Stimulated activated CD4-positive, alpha-beta T cell treated with anti-CD3 and anti-CD28 coated beads, Interleukin-4, amount 100 ng/mL, for 1 hour (primary cell): Measurements from ENCODE around the gene CPT1C.

Experiments
- DNase-seq: peaks from one replicate; pipeline ENCODE4 v3.0.0-alpha.2; 2020

CPT1C gene

DNA sequence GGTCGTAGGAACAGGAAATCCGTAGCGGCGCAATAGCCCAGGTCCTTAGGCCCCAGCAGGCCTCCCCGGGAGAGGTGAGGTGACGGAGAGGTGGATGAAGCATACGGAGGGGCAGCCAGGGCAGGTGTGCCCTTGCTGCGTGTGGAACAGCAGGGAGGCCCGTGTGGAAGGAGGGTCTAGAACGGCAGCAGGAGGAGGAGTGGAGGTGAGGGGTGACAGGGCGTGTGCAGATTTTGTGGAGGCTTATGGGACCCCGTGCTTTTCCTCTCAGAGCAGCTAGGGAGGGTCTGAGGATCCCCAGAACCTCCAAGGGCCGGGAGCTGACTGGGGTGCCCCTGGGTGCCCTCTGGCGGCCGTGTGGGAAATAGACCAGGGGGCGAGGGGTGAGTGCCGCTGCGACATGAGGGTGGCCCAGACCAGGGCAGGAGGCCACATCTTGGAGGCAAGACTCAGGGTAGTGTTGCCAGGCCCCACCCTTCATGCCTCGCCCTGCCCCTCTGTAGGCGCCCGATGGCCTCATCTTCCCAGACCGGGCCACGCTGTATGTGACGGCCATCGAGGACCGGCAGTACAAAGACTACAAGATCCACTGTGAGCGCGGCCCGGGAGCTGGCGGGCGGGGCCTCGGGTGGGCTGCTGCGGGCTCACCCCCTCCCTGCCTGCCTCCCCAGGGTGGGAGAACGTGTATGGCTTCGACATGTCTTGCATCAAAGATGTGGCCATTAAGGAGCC is 6.5 kb upstream of the CPT1C start:
- no peak for DNase-seq

DNA sequence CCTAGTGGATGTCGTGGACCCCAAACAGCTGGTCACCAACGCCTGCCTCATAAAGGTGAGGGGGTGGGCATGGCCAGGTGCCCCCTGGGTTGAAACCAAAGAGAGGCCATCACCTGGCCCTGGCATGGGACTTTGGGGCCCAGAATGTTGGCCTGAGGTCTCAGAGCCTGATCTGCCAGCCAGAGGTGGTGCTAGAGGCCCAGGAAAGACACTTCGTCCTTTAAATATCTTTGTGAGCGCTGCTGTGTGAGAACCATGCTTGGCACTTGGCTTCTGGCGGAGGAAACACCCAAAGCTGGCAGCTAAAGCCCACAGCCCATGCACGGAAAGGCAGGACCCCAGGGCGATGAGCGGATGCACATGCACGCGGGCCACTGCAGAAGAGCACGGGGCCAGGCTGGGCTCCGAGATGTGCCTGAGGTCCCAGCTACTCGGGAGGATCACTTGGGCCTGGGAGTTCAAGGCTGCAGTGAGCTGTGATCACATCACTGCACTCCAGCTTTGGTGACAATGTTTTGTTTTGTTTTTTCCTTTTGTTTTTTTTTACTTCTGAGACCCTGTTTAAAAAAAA is 5.8 kb upstream of the CPT1C start:
- DNase-seq: no peak

DNA sequence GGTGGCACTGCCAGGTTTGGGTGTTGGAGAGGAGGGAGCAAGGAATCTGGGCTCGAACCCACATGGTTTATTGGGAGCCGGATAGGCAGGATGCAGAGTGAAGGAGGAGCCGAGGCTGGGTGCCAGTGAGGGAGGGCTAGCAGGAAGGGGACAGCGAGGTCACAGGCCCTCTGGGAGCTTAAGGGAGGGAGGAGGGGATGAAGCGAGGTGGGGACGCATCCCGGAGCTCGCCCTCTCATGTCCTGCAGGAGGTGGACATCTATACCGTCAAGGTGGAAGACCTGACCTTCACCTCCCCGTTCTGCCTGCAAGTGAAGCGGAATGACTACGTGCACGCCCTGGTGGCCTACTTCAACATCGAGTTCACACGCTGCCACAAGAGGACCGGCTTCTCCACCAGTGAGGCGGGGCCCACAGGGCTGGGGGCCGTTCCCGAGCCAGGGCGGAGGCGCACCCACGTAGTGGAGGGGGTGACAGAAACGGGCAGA is 5.0 kb upstream of the CPT1C start:
- no peak for DNase-seq

DNA sequence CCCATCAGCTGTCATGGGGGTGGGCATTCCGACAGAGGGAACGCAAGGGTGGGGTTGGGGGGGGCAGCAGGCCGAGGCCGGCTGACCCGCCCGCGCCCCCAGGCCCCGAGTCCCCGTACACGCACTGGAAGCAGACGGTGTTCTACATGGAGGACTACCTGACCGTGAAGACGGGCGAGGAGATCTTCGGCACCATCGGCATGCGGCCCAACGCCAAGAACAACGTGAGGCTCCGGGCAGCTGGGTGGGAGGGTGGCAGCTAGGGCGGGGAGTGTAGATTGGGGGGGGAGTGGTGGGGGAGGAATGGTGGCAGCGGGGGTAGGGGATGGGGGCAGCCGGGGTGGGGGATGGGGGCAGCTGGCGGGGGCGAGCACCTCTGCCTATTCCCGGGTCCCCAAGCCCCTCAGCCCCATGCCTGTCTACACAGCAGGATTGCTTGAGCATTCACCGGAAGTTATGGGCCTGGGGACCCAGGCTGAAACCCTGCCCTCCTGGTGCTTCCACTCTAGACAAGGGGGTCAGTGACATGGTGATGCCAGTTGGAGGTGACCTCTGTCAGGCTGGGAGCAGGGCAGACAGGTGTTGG is 4.3 kb upstream of the CPT1C start:
- no peak for DNase-seq

DNA sequence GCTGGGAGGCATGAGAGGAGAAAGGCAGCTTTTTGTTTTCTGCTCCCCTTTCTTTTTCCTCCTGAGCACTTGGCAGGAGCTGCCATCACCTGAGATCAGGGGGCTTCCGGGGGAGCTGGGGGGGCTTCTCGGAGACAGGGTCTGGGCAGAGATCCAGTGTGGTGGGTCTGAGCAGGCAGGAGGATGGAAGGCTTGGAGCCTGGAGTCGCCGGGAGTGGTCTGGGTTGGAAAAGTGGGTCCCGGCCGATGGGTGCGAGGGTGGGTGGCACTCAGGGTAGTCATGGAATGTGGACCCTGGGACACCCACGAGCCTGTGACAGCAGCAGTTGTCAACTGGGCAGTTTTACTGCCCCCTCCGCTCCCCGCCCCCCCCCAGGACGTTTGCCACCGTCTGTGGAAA is 3.8 kb upstream of the CPT1C start:
- DNase-seq: no peak

DNA sequence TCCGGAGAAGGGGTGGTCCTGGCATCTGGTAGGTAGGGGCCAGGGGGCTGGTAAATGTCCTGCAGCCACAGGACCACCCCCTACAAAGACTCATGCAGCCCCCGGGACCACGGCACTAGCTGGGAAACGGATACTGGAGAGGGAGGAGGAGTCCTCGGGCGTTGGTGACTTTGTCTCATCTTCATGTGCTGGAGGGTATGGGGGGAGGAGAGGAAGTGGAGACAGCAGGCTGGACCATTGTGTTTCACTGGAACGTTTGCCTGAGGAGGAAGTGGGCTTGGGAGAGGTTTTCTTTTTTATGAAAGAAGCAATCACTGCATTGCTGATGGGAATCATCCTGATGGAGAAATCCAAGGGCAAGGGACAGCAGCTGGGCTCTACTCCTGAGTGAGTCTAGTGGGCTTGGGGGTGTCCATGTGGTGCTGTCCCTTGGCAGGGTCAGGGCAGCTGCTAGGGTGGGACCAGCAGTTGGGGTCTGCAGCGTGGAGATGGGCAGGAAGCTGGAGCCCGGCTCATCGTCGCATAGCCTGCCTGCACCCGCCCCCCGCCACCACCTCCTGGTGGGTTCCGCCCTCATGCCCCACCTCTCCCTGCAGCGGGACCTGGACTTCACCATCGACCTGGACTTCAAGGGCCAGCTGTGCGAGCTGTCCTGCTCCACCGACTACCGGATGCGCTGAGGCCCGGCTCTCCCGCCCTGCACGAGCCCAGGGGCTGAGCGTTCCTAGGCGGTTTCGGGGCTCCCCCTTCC is 3.2 kb upstream of the CPT1C start:
- no peak for DNase-seq

DNA sequence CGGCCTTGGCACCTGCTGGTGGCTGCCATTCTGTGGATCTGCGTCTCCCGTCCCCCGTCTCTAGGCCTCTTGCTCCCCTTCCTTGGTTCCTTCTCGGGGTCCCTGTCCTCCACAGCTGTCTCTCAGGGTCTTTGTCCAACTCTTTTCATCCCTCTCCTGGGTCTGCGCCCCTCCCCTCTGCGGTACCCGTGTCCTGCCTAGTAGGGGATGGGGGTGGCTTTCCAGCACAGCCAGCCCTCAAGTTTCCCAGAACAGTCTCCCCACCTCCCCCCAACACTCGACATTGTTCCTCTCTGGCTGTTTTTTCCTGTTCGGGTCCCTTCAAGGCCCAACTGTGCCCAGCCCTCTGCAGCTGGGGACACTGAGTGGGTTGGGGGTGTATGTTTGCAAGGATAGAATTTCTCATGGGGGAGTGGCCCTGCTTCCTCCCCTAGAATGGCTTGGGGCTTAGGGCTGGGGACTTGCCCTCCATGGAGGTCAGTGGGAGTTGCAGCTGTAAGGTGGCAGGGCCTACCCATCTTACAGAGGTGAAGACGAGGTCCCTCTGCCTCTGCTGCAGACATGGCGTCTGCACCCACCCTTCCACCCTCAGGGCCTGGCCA is 2.3 kb upstream of the CPT1C start:
- DNase-seq: no peak

DNA sequence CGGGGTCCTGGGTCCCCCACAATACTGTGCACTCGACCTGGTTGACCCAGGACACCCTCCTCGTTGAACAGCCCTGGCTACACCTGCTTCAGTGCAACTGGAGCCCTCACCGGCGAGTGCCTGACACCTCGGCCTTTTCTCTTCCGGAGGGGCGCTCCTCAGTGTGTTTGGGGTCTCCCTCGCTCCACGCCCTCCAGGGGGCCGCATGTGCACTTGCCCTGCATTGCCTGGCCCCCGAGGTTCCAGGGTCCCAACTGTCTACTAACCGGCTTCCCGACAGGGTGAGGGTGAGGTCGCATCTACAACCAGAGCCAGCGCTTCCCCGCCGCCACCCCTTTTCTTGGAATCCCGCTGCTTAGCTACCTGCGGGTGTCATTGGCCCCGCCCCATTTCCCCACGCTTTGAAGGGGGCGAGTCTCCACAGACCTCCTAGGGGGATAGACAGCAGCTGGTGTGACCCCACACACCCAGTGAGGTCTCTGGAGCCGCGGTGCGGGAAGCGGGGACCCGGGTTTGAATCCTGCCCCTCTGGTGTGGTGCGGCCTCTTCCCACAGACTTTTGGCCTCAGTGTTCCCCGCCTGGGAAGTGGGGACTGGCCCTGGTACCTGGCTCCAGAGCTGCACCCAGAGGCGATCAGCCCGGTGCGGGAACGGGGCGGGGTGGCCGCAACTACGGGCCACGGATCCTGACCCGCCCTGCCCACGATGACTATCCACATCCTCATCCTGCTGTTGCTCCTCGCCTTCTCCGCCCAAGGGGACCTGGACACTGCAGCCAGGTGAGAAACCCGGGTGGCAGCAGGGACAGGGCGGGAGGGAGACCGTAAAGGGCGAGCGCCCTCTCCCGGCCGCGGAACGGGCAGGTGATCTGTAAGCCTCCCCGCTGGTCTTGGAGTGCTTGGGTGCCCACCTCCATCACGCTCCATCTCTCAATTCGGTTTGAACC is 1.5 kb upstream of the CPT1C start, which contains the start of gene ADM5:
ADM5 (plus strand) TSS at position 462 of the 946 bp plus-strand sequence; CDS start at position 706, 244 bp downstream.
- peak; percentile 56 for DNase-seq

DNA sequence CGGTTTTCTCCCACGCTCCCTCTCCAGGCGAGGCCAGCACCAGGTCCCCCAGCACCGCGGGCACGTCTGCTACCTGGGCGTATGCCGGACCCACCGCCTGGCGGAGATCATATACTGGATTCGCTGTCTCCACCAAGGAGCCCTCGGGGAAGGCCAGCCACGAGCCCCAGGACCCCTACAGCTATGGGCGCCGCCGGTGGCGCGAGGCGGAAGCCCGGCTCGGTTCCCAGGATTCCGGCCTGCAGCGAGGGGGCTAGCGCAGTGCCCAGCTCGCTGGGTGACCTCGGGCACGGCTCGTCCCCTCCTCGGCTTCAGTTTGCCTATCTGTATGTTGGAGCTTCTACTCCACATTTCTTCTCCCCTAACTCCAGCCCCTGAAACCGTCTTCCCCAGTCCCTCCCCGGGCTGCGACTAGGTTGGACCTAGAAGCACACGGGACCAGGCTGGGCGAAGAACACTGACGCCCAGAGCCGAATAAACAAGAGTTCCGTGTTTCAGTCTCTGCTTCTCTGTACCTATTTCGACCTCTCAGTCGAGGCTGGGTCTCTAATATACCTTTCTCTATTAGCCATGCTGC is 749 bp upstream of the CPT1C start:
- no peak for DNase-seq

DNA sequence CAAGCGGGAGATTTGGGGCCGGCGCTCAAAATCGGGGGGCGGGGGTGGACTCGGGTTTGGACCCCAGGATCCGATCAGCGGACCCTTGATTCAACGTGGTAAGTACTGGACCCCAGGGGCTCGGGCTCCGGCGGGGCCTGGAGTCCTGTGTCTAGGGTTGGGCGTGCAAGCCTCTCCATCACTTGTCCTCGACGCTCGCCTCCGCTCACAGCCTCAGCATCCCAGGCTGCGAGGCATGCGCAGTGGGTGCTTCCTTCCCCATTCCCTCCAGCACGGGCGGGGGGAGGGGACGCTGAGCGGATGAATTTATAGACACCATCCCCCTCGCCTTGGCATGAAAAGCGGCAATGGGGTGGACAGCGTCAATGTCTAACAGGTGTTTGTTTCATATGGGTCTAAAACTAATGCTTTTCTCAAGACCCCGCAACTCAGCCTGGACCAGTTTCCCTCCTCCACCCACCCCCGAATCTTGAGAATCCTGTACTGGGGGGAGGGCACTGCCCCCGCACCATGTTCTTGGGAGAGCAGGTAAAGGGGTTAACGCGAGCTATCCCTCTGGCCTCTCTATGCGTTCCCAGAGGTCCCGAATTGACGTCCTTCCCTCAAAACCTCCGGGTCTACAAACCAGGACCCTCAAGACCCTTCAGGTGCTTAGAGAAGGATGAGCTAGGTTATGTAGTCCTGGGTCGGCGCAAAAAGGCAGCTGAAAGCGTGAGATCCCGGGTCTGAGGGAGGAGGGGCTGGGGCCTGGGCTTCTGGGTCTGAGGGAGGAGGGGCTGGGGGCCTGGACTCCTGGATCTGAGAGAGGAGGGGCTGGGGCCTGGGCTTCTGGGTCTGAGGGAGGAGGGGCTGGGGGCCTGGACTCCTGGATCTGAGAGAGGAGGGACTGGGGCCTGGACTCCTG is 579 bp downstream of the CPT1C start:
- peak; percentile 45 for DNase-seq

DNA sequence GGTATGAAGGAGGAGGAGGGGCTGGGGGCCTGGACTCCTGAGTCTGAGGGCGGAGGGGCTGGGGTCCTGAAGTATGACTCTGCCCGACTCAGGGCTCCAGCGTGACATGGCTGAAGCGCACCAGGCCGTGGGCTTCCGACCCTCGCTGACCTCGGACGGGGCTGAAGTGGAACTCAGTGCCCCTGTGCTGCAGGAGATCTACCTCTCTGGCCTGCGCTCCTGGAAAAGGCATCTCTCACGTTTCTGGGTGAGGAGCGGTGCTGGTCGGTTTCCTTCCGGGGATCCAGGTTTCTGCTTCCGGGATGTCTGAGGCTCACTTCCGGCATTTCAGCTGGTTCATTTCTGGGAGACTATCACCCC is 1.2 kb downstream of the CPT1C start:
- no peak for DNase-seq

DNA sequence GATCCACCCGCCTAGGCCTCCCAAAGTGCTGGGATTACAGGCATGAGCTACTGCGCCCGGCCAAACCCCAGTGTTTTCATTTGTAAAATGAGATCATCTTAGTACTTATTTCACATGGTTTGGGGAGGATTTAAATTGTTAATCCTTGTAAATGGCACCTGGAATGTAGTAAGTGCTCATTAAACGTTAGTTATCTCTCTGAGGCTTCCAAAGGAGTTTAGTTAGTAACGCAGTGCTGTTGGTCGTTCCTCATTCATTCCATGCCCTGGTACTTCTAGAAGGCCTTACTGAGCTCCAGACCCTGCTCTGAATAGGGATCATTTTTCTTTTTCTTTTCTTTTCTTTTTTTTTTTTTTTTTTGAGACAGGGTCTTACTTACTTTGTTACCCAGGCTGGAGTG is 5.2 kb downstream of the CPT1C start:
- DNase-seq: no peak

DNA sequence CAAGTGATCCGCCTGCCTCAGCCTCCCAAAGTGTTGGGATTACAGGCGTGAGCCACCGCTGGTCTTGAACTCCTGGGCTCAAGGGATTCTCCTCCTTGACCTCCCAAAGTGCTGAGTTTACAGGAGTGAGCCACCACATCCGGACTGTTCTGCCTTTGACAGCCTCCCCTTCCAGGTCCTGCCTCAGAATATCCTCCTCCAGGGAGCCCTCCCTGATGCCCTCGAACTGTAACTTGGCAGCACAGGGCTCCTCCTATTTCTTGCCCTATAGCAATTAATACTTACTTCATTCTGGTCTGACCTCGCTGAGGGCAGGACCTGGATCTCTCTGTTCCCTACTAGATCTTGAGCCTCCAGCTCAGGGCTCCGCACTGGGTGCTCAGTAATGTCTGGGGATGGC is 5.9 kb downstream of the CPT1C start:
- no peak for DNase-seq

DNA sequence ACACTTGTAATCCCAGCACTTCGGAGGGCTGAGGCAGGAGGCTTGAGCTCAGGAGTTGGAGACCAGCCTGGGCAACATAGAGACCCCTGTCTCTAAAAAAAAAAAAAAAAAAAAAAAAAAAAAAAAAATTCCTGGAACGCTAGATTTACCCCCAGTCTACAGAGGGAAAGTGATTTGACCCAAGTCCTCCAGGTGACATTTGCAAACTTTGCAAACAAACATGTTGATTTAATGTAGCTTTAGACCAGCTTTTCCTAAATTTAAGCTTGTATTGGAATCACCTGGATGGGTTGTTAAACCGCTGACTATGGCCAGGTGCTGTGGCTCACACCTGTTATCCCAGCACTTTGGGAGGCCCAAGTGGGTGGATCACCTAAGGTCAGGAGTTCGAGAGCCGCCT is 8.4 kb downstream of the CPT1C start:
- no peak for DNase-seq

DNA sequence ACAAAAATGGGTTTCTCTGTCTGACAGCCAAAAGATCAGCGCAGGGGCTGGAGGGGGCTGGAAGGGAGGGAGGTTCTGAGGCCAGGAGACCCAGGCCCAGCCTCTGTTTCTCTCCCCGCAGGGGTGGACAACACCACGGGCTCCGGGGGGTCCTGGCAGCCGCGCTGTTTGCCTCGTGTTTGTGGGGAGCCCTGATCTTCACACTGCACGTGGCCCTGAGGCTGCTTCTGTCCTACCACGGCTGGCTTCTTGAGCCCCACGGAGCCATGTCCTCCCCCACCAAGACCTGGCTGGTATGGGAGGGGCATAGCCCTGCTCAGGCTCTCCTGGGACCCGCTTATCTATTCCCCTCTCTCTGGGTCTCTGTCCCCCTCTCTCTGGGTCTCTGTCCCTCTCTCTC is 9.6 kb downstream of the CPT1C start:
- no peak for DNase-seq

DNA sequence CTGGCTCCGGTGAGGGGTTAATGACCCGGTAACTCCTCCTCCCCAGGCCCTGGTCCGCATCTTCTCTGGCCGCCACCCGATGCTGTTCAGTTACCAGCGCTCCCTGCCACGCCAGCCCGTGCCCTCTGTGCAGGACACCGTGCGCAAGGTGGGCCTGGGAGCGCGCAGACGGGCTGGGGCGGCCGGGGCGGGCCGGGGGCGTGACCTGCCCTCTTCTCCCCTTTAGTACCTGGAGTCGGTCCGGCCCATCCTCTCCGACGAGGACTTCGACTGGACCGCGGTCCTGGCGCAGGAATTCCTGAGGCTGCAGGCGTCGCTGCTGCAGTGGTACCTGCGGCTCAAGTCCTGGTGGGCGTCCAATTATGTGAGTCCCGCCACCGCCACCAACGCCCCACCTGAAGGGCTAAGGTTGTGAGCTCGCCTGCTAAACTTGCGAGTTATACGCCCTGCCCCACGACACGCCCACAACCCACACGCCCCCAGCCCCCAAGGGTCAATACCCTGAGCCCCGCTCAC is 10.4 kb downstream of the CPT1C start:
- no peak for DNase-seq

DNA sequence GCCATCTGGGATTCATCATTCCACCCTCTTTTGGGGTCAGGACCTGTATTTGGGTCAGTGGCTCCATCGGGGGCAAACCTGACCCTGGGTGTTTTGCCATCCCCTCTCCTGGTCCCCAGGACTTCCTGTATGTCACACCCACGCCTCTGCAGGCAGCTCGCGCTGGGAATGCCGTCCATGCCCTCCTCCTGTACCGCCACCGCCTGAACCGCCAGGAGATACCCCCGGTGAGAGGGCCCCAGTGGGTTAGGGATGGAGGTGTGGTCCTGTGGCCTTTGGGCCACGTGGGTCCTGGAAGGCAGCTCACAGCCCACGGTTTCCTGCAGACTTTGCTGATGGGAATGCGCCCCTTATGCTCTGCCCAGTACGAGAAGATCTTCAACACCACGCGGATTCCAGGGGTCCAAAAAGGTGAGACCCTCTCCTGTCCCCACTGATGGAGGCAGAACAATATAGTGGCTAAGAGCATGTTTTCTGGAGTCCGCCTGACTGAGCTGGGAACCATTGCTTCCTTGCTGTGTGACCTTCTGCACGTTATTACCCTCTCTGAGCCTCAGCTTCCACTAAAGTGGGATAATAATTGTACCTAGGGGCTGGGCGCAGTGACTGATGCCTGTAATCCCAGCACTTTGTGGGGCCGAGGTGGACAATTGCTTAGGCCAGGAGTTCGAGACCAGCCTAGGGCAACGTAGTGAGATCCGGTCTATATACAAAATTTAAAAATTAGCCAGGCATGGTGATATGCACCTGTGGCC is 14.1 kb downstream of the CPT1C start:
- DNase-seq: no peak

DNA sequence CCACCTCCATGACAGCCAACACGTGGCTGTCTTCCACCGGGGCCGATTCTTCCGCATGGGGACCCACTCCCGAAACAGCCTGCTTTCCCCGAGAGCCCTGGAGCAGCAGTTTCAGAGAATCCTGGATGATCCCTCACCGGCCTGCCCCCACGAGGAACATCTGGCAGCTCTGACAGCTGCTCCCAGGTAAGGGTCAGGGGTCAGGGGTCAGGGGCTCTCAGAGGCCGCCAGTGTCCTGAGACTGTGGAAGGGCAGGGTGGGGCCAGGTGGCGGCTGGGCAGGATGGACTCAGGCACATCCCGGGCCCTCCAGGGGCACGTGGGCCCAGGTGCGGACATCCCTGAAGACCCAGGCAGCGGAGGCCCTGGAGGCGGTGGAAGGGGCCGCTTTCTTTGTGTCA is 15.0 kb downstream of the CPT1C start:
- DNase-seq: no peak

DNA sequence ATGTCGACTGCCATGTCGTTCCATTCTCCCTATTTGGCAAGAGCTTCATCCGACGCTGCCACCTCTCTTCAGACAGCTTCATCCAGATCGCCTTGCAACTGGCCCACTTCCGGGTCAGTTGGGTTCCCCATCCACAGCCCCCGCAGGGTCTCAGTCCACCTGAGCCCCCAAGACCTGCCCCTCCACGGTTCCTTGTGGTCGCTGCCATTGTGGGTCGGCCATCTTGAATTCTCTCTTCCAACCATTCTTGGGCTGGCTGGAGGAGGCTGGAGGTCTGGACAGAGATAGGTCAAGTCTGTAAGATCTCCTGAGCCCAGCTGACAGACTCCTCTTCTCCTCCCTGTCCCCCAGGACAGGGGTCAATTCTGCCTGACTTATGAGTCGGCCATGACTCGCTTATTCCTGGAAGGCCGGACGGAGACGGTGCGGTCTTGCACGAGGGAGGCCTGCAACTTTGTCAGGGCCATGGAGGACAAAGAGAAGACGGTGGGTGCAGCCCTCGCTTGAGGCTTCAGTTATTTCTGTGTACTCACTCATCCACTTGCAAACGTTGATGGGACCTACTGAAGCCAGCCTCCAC is 19.5 kb downstream of the CPT1C start:
- no peak for DNase-seq
